Stimulated activated CD4-positive, alpha-beta T cell treated with anti-CD3 and anti-CD28 coated beads, Interleukin-15, amount 100 ng/mL, for 48 hours (primary cell): Measurements from ENCODE around the gene PSAPL1.
"Not testable (repeated sequence)": the region's sequence is repeated elsewhere in the genome, so short reads cannot be mapped to it uniquely, and the experiment has no call there.

ENCODE experiments used
- DNase-seq, 2 donors: peaks; one replicate each; pipeline ENCODE4 v3.0.0-alpha.2; 2020; ENCODE audit warnings: low read depth in 2 of 2

PSAPL1 gene

DNA sequence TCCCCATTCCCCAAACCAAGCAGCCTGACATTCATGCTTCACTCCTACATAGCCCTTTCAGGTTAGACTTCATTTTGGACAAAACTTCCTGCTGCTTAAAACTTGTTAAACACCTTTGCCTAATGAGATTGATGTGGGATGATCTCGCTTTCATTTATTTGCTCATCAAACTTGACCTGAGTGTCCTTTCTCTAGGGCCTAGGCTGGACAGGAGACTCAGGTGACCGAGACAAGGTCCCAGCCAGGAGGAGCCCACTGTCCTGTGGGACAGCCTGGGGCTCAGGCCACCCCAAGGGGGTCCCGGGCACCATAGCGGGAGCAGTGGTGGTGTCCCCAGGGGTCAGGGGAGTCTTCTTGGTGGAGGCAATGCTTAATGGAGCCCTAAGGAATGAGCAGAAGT is 23.7 kb upstream of the PSAPL1 start:
- no peak for DNase-seq

DNA sequence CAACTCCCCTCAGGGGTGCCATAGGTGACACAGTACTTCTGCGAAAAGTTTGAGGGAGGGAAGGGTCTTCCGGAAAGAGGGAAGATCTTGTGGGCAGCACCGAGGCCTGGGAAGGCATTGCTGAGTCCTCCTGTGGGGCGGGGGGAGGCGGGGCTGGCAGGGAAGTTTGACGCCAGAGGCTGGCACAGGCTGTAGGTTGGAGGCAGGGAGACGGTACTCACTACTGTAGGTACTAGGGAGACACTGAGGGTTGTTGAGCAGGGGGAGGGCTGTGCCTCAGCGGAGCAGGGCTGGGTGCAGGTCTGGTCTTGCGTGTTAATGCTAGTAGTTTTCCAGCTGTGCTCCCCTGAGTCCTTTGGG is 23.3 kb upstream of the PSAPL1 start:
- DNase-seq = no peak

DNA sequence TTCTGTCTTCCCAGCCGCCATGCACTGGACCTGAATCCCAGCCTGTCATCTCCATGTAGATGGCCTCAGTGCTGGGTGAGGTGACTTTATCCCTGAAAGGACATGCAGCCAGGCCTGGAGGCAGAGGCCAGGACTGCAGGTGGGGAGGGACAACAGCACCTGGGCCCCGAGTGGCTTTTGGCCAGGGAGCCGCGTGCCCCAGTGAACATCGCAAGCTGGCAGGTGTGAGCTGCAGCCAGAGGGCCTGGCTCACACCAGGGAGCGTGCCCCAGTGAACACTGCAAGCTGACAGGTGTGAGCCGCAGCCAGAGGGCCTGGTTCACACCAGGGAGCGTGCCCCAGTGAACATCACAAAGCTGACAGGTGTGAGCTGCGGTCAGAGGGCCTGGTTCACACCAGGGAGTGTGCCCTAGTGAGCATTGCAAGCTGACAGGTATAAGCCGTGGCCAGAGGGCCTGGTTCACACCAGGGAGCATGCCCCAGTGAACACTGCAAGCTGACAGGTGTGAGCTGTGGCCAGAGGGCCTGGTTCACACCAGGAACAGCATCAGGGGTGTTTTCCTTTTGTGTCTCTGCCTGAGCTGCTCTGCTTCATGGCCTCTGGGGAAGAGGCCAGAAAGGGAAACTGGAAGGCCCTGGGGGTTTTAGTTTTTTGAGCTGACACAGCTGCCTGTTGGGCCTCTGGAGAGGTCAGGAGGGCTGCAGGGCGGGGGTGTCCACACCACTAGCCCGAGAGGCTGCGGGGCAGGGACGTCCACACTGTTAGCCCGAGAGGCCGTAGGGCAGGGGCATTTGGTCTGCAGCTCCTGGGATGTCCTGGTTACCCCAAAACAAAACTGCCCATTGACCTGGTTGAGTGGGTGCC is 22.7 kb upstream of the PSAPL1 start:
- DNase-seq = no peak

- DNase-seq = not testable (repeated sequence)
Observed at GRCh38 chr4:7452802-7453201, 18.1 kb upstream of the PSAPL1 start.

GRCh38 chr4:7451800-7452199 is 17.1 kb upstream of the PSAPL1 start:
- no peak for DNase-seq

DNA sequence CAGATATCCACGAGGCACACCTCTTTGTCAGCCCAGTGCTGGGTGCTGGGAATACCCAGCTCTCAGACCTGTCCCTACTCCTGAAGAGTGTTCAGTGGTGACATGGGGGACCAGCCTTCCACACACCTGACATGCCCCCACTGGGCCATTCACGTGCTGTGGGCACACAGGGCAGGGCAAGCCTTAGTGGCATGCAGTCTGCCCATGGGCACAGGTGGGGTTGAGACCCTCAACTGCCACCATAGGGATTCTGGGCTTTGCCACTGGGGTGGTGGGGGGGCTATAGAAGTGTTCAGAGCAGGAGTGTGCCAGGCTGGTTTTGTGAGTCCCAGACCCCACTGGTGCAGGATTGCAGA is 16.7 kb upstream of the PSAPL1 start:
- no peak for DNase-seq

- no peak for DNase-seq
Observed at GRCh38 chr4:7450775-7451433, 16.2 kb upstream of the PSAPL1 start.

GRCh38 chr4:7448036-7448435 is 13.3 kb upstream of the PSAPL1 start:
- no peak for DNase-seq

DNA sequence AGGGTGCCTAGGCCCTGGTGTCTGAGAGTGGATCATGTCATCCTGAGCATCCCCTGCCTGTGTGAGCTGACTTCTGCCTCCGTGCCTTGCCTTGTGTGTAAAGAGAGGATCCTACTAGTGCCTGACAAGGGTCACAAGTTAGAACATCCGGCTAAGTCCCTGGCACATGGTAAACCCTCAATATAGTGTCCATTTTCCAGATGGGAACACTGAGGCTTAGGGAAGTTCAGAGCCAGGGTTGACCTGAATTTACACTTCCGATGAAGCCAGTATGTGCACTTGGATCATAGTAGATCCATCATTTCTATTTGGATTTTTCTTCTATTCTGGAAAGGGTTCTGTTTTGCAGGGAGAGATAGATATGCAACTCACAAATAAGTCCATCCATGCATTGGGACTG is 12.5 kb upstream of the PSAPL1 start:
- no peak for DNase-seq

- DNase-seq = no peak
Observed at GRCh38 chr4:7444731-7445130, 10.0 kb upstream of the PSAPL1 start.

GRCh38 chr4:7444314-7444713 is 9.6 kb upstream of the PSAPL1 start:
- DNase-seq = no peak

DNA sequence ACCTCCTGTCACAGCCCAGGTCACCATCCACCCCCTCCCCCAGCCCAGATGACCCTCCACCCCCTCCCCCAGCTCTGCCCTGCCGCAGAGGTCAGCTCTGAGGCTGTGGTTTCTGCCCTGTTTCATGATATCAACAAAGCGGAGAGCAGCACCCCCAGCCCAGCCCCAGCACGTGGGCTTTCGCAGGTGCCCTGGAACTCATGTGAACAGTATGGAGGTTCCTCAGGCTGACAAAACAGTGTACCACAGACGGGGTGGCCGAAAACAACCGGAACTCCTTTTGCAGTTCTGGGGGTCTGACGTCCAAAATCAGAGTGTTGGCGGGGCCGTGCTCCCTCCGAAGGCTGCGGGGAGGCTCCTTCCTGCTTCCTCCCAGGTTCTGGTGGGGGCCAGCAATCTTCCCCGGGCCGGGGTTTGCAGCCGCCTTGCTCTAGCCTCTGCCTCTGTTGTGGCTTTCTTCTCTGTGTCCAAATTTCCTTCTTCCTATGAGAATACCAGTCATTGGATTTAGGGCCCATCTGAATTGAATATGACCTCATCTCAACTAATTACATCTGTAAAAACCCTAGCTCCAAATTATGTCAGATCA is 7.9 kb upstream of the PSAPL1 start:
- no peak for DNase-seq

DNA sequence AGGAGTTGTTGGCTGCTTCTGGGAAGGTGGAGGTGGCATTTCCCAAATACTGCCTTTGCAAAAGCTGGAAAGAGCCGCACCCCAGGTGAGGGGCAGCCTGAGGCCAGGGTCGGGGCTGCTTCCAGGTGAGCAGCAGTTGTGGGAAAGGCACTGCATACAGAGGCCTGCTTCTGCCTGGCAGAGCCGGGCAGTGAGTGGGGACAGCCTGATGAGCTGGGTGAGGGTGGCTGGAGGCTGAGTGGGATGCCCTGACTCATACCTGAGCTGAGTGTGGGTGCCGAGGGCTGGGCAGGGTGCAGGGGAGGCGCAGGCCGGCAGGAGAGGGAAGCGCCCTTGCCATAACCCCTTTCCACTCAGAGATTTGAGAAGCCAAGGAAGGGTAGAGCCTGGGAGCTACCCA is 6.5 kb upstream of the PSAPL1 start:
- DNase-seq = no peak

DNA sequence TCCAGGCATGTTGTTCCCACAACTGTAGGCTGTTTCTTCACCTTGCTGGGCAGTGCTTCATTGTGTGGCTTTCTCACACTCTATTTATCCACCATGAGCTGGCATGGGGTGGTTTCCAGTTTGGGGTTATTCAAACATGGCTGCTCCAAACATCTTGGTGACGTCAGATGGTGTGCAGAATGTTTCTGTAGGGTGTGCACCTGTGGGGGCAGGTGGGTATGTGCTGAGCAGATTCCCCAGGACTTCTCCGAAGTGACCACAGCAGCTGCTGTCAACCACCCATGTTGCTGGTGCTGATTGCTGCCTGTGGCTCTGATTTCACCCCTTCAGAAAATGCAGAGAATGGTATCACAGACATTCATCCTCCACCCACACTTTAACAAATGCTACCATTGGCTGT is 5.0 kb upstream of the PSAPL1 start:
- no peak for DNase-seq

DNA sequence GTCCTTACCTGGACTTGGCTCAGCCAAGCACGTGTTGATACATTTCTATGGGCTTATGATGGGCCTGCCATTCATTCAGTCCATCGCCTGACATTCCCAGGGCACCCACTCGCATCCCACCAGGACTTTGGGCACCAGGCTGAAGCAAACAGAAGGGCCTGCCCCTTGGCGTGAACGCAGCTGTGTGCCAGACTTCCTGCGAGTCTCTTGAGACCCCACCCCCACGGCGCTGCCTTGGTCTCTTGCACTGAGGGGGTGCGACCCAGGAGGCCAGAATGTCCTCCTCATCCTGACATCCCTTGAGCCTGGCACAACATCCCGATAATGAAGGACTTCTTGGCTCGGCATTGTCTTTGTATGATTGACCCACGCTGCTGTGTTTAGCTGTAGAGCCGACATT is 1.5 kb upstream of the PSAPL1 start:
- no peak for DNase-seq

DNA sequence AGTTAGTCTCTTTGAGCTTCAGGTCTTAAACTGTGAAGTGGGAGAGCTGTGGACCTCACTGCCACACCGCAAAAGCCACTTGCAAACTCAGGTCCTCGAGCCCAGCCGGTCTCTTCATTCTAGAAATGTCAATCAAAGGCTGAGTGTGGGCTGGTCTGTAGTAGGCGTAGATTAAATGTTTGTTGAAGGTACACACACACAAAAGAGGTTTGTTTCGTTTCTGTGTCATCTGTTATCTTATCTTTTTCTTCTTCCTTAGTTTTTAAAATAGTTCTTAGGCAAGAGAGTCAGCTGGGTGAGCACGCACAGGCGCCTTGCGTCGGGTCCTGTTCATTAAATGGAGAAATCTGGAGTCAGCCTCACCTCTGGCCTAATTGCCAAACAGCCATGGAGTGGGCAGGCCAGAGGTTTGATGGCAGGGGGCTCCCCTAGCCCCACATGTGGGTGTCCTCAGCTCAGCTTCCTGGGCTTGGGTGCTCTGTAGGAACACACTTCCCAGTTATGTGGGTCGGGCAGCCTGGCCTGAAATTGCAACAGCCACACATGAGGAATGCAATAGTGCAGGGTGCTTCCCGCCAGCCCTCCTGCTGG is 836 bp upstream of the PSAPL1 start:
- no peak for DNase-seq

DNA sequence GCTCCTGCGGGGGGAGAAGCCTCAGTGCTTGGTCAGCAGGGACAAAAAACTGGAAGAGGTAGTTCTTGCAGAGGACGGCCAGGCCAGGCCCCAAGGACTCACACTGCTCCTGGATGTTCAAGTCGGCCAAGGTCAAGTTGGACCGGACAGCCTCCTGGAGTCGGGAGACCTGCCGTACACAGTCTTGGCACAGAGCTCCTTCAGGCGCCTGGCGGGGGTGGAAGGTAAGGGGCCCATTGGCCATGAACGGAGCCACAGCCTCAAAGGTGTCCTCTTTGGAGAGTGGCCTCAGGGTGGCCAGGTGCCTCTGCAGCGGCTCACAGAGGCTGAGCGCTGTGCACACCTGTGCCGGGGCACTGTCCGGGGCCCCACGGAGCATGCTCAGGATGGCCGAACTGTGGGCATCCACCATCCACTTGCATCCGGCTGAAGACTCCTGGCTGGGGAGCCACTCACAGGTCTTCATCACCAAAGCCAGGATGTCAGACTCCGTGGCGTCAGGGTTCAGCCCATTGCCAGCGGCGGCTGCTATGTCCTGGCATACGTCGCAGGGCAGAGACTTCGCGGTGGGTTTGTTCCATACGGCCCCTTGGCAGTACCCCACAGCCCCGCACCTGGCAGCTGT is 477 bp downstream of the PSAPL1 start:
- no peak for DNase-seq

DNA sequence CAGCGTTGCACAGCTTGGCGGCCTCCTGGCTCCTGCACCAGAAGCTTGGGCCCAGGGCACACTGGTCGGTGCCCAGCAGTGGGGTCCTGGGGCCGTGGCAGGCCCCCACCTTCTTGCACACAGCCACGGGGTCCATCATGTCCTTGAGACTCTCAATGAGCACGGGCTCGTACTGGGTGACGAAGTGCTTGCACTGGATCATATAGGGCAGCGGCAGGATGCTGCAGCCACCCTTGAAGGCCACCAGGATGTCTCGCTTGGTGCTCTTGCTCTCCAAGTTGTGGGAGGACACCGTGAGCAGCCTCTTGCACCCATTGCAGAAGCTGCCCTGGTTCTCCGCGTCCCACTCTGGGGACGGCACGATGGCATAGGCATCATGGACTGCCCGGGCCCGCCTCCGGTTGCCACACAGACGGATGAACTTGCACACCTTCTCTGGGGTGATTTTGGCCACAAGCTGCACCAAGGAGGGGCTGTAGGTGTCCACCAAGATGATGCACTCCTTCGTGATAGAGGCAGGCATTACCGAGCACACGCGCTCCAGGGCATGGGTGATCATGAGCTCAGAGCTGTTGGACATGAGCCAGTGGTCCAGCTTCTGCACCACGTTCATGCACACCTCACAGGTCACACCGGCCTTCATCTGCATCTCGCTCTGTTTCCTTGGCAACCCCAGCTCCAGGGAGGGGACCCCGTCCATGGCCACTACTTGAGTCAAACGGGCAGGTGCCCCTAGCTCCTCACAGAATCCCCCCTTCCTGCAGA is 1.2 kb downstream of the PSAPL1 start:
- DNase-seq = no peak

- DNase-seq = no peak
Observed at GRCh38 chr4:7432531-7433375, 2.0 kb downstream of the PSAPL1 start.

GRCh38 chr4:7431696-7432530 is 2.8 kb downstream of the PSAPL1 start:
- DNase-seq = no peak
